Loucy (cell line): ENCODE measurements around the gene PTMA.

Experiments used
- EZH2phosphoT487 ChIP-seq: fragments of 200-600 bp; IDR thresholded peaks from 2 replicates; pipeline ENCODE4 v1.6.1; 2018; ENCODE audit warnings: antibody characterized with exemption, mild to moderate bottlenecking, moderate library complexity, borderline replicate concordance
- TF ChIP-seq, protein P1 (sequence below): fragments of 200-600 bp; sonication (generic); conservative IDR thresholded peaks from 2 replicates; pipeline ENCODE4 v1.5.1; 2014; ENCODE audit warnings: mild to moderate bottlenecking, antibody characterized with exemption, low read length

DNA sequence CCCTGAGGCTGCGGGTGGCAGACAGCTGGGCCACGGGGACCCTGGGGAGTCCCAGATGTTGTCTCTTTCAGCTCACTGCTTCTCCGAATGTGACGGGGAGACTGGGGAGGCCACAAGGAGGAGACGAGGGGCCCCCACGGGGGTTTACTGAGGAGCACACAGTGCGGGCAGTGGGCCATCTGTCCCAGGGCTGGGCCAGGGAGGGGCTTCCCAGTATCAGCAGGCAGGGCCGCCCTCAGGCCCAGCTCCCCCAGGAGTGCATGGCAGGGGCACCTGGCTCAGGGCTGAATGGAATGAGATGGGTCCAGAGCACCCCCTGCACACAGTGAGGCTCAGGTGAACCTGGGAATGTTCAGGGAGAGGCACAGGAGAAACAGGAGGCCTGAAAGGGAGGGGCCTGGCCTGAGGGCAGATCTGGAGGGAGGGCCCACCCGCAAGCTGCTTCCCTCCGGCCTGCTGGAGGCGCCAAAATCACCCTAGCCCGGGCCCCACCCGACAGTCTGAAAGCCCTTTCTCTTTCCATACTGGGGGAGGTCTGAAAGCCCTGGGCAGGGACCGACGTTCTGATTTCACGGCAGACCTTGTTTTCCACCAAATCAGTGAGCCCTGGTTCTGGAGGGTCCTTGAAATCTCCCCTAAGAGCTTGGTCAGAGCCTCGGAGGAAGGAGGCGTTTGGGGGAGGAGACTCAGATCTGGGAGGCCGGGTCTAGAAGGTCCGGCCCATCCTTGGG lies 35.5 kb upstream of the PTMA start:
- TF ChIP-seq, protein P1, sequence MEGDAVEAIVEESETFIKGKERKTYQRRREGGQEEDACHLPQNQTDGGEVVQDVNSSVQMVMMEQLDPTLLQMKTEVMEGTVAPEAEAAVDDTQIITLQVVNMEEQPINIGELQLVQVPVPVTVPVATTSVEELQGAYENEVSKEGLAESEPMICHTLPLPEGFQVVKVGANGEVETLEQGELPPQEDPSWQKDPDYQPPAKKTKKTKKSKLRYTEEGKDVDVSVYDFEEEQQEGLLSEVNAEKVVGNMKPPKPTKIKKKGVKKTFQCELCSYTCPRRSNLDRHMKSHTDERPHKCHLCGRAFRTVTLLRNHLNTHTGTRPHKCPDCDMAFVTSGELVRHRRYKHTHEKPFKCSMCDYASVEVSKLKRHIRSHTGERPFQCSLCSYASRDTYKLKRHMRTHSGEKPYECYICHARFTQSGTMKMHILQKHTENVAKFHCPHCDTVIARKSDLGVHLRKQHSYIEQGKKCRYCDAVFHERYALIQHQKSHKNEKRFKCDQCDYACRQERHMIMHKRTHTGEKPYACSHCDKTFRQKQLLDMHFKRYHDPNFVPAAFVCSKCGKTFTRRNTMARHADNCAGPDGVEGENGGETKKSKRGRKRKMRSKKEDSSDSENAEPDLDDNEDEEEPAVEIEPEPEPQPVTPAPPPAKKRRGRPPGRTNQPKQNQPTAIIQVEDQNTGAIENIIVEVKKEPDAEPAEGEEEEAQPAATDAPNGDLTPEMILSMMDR: peak; percentile 62
- TF ChIP-seq EZH2phosphoT487: no peak
